Activated CD8-positive, alpha-beta memory T cell treated with anti-CD3 and anti-CD28 coated beads for 1 hour (primary cell): ENCODE results near the gene CGNL1.

Source experiments
- DNase-seq, 2 donors: peaks; one replicate each; pipeline ENCODE4 v3.0.0-alpha.2; 2020; ENCODE audit warnings: low read depth in 1 of 2; ENCODE audit errors: extremely low read depth in 1 of 2

Gene CGNL1

DNA sequence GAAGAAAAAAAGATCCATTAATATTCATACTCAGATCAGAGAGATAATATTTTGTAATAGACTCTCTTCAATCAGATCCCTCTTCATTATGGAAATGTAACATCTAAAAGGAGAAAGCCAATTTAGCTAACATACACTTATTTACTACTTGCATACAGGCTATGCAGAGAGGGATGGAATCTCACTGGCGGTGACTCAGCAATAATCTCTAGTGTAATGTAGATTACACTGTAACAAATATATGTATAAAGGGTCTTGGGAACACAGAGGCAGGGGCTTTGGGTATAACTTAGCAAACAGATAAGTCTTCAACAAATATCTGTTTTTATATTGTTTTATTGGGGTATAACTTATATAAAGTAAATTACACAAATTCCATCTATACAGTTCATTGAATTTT is 69.6 kb downstream of the CGNL1 start:
- DNase-seq = no peak

DNA sequence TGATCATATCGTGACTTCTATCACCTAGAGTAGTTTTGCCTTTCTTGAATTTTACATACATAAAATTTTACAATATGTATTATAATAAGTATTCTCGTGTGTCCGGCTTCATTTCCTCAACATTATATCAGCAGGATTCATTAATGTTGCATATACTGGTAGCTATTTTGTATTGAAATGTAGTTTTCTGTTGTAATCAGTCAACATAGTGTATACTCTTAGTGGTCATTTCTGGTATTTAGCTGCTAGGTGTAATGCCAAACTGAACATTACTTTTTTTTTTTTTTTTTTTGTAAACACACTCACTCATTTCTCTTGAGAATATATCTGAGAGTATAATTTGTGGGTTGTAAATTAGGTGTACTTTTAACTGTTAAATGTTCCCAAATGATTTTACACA is 70.1 kb downstream of the CGNL1 start:
- no peak for DNase-seq

DNA sequence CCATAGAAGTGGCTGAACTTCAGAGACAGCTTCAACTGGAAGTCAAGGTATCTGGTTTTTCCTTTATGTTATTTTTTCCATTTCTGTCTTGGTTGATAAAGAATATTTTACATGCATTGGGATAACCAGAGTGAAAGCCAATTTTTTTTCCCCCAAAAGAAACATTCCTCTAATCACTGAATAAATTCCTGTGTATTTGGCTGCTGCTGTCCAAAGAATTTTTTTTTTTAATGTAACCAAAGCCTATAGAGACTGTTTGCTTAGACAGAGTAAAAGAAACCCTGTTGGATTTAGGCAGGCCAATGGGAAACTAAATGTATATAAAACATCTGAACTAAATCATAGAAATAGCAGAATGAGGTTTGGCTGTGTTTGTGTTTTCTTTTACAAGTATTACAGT is 75.2 kb downstream of the CGNL1 start:
- DNase-seq = no peak

DNA sequence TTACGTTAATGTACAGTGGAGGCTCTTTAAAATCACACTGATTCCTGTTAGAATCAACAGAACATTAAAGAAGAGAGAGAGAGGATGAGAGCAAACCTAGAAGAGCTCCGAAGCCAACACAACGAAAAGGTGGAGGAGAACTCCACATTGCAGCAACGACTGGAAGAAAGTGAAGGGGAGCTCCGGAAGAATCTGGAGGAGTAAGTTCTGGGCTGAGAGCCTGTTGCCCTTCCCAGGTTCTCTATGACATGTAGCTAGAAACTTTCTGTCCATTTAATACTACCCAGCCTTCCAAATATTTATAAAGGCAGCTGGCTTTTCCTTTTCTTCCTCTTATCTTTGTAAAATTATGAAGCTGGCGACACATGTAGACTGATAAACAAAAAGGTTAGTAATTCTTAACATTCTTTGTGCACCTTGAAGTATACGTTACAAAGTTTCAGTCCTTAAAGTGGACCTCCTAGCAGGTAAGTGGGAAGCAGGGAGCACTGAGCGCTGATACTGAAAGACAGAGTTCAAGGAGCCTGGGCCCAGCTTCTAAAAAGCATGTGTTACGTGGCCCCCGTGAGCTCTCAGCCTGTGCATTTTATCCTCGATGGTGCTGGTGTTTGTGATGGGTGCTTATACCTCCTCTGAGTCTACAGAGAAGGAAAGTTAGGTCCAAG is 75.9 kb downstream of the CGNL1 start:
- no peak for DNase-seq

DNA sequence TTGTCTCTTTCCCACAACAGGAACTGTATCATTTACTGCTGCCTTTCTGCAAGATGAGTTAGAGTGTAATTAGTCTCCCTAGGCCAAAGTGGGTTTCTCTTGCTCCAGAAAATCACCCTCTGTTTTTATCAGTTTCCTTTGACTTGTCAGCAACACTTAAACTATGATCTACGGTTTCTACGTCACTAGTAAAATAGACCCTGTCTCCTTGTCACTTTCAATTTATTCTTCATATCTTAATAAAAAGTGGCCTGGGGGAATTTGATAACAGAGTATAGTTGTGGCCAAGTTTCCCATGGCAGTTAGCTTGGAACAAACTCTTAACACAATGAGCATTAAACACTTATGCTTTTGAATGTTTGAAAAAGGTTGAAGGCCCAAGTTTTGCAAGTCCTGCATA is 79.6 kb downstream of the CGNL1 start:
- no peak for DNase-seq

DNA sequence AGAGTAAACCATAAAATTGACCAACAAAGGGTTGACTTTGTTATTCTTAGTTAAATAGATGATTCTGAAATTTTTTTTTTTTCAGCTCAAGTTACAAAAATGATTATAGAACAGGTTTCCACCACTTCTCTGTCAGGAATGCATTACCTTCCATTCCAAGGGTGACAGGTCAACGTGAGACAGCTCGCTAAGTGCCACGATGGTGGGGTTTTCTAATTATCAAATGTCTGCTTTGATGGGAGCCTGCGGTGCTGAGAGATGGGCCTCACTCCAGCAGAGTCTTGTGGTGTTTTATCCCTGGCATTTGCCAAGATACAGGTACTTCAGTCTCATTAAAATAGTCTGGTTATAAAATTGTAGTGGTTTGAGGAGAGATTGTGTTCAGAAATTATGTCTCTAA is 80.3 kb downstream of the CGNL1 start:
- no peak for DNase-seq

DNA sequence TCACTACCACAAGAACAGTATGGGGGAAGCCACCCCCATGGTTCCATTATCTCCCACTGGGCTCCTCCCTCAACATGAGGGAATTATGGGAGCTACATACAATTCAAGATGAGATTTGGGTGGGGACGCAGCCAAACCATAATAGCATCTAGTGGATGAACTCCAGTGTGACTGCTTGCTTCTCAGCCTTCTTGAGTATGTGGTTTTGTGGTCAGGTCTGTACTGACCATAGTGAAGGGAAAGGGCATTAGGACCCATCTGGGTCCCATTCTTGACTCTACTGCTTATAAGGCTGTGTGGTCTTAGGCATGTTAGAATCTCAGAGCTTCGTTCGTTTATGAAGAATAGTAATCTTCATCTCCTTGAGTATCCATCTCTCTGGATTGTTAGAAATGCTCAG is 81.4 kb downstream of the CGNL1 start:
- no peak for DNase-seq

DNA sequence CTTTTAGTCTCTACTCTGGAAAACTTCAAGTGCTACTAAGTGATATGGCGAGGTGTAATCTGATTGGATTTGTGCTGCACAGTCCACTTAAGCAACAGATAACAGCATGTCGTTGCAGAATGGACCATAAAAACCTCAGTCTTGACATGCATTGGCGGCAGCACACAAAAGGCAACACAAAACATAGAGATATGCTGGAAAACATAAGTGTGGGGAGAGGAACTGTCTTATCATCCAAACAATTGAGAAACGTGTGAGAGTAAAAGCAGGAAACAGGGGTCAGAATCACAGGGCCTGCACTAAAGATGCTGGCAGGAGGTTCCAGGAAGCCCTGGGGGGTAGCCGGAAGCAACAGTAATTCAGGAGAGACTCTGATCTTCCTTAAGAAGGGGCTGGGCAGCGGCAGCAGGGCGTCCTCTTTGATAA is 82.1 kb downstream of the CGNL1 start:
- DNase-seq = no peak

DNA sequence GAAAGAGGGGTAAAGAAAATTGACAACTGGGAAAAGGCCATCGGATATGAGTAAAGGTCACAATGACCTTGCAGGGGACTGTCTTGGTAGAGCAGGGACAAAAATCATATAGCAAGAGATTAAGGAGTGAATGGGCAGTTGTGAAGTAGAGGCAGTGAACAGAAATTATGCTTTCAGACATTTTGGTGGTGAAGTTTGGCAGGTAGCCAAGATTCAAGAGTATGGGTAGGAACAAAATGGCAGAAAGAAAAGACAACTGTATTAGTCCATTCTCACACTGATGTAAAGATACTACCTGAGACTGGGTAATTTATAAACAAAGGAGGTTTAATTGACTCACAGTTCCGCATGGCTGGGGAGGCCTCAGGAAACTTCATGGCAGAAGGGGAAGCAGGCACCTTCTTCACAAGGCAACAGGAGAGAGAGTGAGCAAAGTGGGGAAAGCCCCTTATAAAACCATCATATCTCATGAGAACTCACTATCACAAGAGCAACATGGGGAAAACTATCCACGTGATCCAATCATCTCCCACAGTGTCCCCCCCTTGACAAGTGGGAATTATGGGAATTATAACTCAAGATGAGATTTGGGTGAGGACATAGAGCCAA is 84.0 kb downstream of the CGNL1 start:
- no peak for DNase-seq

DNA sequence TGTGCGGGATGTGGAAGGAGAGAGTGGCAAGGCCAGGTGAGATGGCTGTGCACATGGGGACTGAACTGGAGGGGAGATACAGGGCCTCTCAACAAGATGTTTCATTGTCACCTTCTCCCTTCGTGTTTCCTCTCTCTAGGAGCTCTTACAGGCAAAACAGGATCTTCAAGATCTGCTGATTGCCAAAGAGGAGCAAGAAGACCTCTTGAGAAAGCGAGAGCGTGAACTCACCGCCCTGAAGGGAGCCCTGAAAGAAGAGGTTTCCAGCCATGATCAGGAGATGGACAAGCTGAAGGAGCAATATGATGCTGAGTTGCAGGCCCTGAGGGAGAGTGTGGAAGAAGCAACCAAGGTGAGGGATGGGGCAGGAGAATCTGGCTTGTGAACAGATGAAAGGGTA is 85.2 kb downstream of the CGNL1 start:
- no peak for DNase-seq

DNA sequence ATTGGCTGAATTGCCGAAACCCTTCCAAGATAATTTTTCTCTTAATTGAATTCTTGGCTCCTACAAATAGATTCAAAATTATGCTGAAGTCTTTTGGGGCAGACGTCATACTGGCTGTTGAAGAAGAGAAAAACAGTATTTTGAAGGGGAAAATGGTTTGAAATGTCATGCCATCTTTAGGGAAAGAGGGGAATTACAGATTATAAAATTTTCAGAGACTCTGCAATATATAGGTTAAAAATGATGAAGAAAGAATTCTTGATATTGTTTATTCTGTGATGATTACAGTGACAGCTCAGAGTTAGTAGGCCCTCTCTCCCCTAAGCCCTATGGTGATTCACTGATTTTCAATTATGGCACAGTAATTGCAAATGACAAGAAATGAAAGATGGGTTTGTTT is 86.1 kb downstream of the CGNL1 start:
- no peak for DNase-seq

DNA sequence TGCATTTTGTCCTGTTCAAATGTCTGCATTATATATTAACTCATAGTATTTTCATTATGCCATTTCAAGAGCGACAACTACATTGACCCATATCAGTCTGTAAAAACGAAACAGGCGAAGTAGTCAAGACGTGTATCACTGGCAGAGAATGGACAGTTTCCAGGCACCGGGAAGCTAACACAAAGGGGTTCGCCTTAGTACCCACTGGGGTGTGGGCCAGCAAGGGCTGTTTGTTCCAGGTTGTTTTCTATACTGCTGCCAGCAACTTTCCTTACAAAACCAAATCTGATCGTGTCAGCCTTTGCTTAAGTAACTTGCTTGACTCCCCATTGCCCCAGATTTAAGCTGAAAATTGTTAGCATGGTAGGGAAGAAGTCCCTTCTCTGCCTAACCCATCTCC is 87.1 kb downstream of the CGNL1 start:
- no peak for DNase-seq

DNA sequence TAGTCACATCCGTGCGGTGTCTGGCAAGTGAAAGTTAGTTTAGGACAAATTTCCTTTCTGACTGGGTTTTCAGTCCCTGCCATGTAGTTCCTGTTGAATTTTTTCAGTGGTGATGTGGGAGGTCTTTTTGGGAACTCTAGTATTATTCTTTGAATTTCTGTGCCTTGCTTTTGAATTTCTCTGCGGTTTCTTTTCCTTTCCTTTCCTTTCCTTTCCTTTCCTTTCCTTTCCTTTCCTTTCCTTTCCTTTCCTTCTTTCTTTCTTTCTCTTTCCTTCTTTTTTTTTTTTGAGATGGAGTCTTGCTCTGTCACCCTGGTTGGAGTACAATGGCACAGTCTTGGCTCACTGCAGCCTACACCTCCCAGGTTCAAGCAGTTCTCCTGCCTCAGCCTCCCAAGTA is 88.2 kb downstream of the CGNL1 start:
- no peak for DNase-seq

DNA sequence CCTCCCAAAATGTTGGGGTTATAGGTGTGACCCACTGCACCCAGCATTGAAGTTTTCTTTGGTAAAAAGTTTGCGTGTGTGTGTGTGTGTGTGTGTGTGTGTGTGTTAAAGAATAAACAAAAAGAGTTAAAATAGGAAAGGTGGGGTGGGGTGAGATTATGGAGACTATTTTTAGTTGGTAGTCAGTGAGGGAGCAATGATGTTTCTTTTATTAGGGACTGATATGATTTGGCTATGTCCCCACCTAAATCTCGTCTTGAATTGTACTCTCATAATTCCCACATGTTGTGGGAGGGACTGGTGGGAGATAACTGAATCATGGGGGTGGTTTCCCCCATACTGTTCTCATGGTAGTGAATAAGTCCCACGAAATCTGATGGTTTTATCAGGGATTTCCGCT is 92.2 kb downstream of the CGNL1 start:
- DNase-seq = no peak

DNA sequence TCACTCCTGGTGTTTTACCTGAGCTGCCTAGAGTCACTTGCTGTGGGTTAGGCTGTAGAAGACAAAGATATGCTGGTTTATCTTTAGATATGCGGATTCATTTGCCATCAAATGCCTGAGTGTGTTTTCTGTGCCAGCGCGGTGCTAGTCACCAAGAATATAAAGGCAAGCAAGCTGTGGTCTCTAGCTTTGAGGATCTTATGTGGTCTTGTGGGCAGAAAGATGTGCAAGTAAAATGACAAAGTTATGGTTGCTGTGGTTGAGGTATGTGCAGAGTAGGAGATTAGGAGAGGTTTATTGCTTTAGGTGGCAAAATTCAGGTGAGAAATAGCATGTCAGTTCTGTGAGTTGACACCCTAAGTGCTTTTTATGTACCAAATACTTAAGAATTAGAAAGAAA is 94.2 kb downstream of the CGNL1 start:
- DNase-seq = no peak

DNA sequence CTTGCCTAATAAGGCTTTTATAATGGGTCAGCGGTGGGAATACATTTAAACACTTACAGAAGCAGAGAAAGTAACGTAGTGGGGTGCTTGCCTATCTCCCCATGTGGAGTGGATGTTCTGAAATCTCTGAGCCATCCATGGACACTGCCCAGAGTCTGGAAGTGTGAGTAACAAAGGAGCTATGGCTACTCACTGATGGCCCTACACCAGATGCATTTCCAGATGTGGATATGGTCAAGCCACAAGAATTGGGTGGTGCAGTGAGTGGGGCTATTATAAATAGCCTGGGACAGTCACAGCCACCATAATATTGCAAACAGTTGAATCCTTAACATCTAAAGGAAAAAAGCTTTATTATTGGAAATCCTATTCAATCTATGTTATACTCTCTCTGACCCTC is 96.6 kb downstream of the CGNL1 start:
- no peak for DNase-seq

DNA sequence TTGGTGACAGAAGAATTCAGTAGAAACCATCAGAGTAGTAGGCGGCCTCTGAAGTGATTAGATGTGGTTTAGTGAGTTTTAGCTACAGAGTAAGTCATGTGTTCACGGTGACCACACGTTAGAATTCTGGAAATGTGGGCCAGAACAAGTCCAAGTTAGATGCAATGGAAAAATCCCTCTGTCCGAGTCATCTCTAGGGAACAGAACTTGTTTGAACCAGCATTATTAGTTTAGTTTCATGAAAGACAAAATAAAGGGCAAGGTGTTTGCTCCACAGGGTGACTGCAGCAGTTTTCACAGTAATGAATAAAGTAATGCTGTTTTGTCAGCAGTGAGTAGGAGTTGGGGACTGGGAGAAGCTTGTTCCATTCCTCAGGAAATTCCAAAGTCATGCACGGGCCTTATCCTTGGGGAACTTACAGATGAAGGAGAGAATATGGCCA is 100.2 kb downstream of the CGNL1 start:
- DNase-seq = no peak

DNA sequence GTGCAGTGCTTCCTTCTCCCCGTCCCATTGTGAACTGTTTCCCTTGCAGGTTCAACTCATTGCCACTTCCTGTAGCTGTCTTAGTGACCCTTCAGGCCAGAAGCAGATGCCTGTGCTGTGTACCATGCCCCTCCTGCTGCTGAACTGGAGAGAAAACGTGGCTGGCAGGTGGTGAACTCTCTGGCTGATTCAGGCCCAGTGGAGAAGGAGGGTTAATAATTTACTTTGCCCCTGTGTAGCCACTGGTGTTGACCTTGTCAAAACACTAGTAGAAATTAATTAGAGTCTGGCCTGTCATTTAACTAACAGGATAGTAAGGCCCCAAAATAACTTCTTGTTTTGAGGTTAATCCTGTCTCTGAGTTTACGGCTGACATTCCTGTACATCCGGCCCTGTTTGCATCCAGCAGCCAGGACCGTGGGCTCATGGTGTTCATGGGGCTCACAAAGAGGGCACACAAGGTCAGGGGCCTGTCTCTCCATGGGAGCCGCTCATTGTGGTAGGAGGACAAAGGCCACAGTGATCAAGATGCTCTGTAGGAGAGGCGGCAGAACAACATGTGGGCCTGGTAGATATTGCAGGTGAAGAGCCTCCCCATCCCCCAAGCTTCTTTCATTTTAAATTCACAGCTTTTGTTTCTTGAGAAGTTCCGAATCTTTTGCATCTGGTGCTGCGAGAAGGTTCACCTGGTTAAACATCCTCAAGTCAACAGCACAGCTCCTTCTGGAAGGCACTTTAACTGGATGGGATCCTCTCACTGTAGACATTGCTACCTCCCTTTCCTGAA is 101.6 kb downstream of the CGNL1 start:
- no peak for DNase-seq

DNA sequence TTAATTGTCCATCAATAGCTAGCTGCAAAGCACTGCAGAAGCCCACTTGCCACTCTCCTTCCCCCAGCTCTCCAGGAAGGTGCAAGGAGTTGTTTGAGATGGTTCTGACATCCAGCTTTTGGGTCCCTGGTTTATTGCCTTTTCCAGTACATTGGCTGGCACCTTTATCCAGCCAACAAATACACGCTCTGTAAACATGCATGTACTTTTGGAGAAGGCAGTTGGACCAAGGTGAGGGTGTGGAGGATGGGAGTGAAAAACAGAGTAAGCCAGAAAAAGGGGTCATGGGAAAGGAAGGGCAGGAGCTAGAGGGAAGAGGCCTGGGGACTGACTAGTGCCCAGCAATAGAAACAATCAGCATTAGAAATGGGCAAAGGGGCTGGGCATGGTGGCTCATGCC is 102.7 kb downstream of the CGNL1 start:
- no peak for DNase-seq

DNA sequence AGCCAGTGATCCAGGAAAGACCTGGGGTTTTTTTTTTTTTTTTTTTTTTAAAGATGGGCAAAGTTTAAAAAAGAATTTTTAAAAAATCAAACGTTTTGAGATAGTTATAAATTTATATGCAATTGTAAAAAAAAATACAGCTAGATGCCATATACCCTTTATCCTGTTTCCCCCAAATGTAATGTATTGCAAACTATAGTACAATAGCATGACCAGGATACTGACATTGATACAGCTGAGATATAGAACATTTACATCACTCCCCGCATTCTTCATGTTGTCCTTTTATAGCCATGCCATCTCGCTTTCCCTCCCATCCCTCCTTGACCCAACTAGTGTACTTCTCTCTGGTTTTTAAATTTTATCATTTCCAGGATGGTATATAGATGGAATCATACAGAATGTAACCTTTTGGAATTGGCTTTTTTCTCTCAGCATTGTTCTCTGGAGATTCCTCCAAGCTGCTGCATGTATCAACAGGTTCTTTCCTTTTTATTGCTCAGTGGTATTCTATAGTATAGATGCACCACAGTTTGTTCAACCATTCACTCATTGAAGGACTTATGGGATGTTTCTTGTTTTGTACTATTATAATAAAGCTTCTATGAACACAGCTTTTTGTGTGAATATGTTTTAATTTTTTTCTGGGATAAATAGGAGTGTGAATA is 104.9 kb downstream of the CGNL1 start:
- no peak for DNase-seq

DNA sequence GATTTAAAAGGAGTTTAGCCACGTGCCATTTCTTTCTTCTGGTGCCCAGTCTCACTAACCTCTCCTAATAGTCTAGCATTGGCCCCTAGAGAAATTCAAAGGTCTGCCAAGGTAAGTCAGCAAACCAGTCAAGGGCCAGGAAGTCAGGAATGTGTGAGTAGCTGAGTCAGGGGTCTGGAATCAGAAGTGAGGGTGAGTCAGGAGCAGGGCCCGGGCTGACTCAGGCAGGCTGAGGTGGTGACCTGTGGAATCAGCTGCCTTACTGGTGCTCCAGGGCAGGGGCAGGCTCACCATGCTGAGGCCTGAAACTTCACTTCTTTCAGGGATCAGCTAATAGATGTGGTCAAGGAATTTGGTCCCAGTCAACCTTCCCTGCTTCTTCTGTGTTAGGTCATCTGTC is 109.6 kb downstream of the CGNL1 start:
- DNase-seq = no peak

DNA sequence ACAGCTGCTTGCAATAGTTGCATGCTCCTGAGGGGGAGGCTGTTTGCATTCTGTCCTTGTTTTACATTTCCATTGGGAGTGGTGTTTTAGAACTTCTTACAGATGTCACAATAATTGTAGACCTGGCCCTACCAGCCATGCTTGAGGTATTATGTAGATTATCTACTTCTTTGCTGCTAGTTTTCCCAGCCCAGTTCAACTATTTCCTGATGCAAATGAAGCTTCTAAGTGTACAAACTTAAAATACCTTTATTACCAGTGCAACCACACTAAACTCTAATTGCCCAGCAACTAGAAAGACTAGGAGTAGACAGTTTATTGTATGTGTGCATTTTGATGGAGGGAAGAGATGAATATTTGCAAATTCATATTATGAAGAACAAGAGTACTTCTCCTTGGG is 110.5 kb downstream of the CGNL1 start:
- no peak for DNase-seq
